Brain pericyte (primary cell): ENCODE data around the gene UBXN11.
A peak's percentile ranks its signal among the peaks of the same experiment; 100 is the strongest.

Experiments
- DNase-seq: peaks from one replicate; pipeline ENCODE4 v3.0.0-alpha.2; 2012; ENCODE audit warnings: low read depth, low spot score

UBXN11 gene

GRCh38 chr1:26285366-26286063 lies 20.9 kb downstream of the UBXN11 start:
- no peak for DNase-seq

GRCh38 chr1:26284597-26285347 lies 21.7 kb downstream of the UBXN11 start:
- DNase-seq, result no peak

- no peak for DNase-seq
These were observed 22.4 kb downstream of the UBXN11 start for GRCh38 chr1:26283871-26284596.

GRCh38 chr1:26283279-26283853 lies 23.1 kb downstream of the UBXN11 start:
- no peak for DNase-seq

GRCh38 chr1:26282401-26282918 lies 24.0 kb downstream of the UBXN11 start:
- DNase-seq, result no peak

- no peak for DNase-seq
These were observed 24.5 kb downstream of the UBXN11 start for GRCh38 chr1:26281971-26282370.

- no peak for DNase-seq
These were observed 25.1 kb downstream of the UBXN11 start for GRCh38 chr1:26281091-26281958.

- DNase-seq, result no peak
These were observed 25.9 kb downstream of the UBXN11 start for GRCh38 chr1:26280333-26281042.

GRCh38 chr1:26279456-26280332 lies 26.7 kb downstream of the UBXN11 start, which contains the start of gene SH3BGRL3:
Gene SH3BGRL3 (plus strand): TSS chr1:26280086. CDS start chr1:26280156, 70 bp downstream.
- DNase-seq, result peak; percentile 50

GRCh38 chr1:26278724-26279455 lies 27.5 kb downstream of the UBXN11 start:
- DNase-seq, result no peak

GRCh38 chr1:26278303-26278702 lies 28.1 kb downstream of the UBXN11 start:
- DNase-seq, result peak; percentile 65

- no peak for DNase-seq
These were observed 28.7 kb downstream of the UBXN11 start for GRCh38 chr1:26277719-26278118.

GRCh38 chr1:26277261-26277661 lies 29.2 kb downstream of the UBXN11 start:
- DNase-seq, result no peak

- DNase-seq, result no peak
These were observed 30.0 kb downstream of the UBXN11 start for GRCh38 chr1:26276432-26276838.

GRCh38 chr1:26275580-26276431 lies 30.6 kb downstream of the UBXN11 start:
- peak; percentile 41 for DNase-seq

GRCh38 chr1:26274801-26275425 lies 31.5 kb downstream of the UBXN11 start:
- DNase-seq, result no peak

GRCh38 chr1:26269198-26269550 lies 37.3 kb downstream of the UBXN11 start:
- DNase-seq, result no peak
